HEK293T (cell line): ENCODE data around the gene PREX1.

Source experiments
- CTBP1 ChIP-seq: fragments of 450-650 bp; IDR thresholded peaks from 2 replicates; pipeline ENCODE4 v1.6.1; 2016; ENCODE audit warnings: borderline replicate concordance
- FOXA1 ChIP-seq: fragments of 450-650 bp; IDR thresholded peaks from 2 replicates; pipeline ENCODE4 v1.6.1; 2016; ENCODE audit warnings: mild to moderate bottlenecking
- FOXK2 ChIP-seq: fragments of 450-650 bp; IDR thresholded peaks from 2 replicates; pipeline ENCODE4 v1.6.1; 2016; ENCODE audit warnings: mild to moderate bottlenecking
- FOXM1 ChIP-seq: fragments of 450-650 bp; IDR thresholded peaks from 2 replicates; pipeline ENCODE4 v1.6.1; 2017; ENCODE audit warnings: mild to moderate bottlenecking, borderline replicate concordance
- LEF1 ChIP-seq: fragments of 450-650 bp; IDR thresholded peaks from 2 replicates; pipeline ENCODE4 v1.6.1; 2017; ENCODE audit warnings: mild to moderate bottlenecking, borderline replicate concordance
- NFRKB ChIP-seq: fragments of 450-650 bp; IDR thresholded peaks from 2 replicates; pipeline ENCODE4 v1.6.1; 2016; ENCODE audit warnings: mild to moderate bottlenecking, moderate library complexity
- PKNOX1 ChIP-seq: fragments of 450-650 bp; IDR thresholded peaks from 2 replicates; pipeline ENCODE4 v1.6.1; 2016
- SP1 ChIP-seq: fragments of 450-650 bp; IDR thresholded peaks from 2 replicates; pipeline ENCODE4 v1.6.1; 2017
- SUZ12 ChIP-seq: fragments of 450-650 bp; IDR thresholded peaks from 2 replicates; pipeline ENCODE4 v1.6.1; 2016; ENCODE audit warnings: mild to moderate bottlenecking
- TARDBP ChIP-seq: fragments of 450-650 bp; IDR thresholded peaks from 2 replicates; pipeline ENCODE4 v1.6.1; 2016

DNA sequence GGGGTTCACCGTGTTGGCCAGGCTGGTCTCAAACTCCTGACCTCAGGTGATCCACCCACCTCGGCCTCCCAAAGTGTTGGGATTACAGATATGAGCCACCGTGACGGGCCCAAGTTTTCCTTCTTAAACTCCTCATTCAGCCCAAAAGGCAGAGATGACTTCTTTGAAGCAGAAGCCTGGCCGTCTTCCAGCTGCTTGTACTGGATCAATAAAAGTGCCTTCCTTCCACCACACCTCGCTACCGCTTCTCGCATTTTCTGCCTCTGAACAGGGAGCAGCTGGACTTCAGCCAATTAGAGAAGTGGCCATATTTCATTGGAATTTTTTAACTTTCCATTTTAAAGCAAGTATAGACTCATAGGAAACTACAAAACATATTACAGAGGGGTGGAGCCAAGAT, 241.1 kb downstream of the PREX1 start:
- TF ChIP-seq PKNOX1: no peak
- TF ChIP-seq NFRKB: no peak
- TF ChIP-seq SP1: no peak
- no peak for TF ChIP-seq SUZ12
- no peak for TF ChIP-seq LEF1
- TF ChIP-seq FOXA1: no peak
- no peak for TF ChIP-seq CTBP1
- TF ChIP-seq FOXK2: no peak
- TF ChIP-seq TARDBP: no peak
- TF ChIP-seq FOXM1: no peak
